Kidney epithelial cell (primary cell): ENCODE measurements around the gene AWAT2. TPM values are rescaled to one million over a fixed set of nuclear protein-coding genes. Genes with fewer than 3 reads are reported as not detected.

Experiments
- DNase-seq: peaks from one replicate; pipeline ENCODE4 v3.0.0-alpha.2; 2010; ENCODE audit warnings: low read depth
- H3K27me3 ChIP-seq: 2 replicates; pipeline ENCODE4 v1.6.0; 2011; ENCODE audit warnings: low read length; ENCODE audit not compliant: control insufficient read depth, insufficient read depth
- H3K36me3 ChIP-seq: 2 replicates; pipeline ENCODE4 v1.5.1; 2011; ENCODE audit warnings: low read length; ENCODE audit not compliant: control insufficient read depth, insufficient read depth
- H3K4me3 ChIP-seq: 2 replicates; pipeline ENCODE4 v1.5.1; 2011; ENCODE audit warnings: low read depth, mild to moderate bottlenecking, control low read depth, low read length
- total RNA-seq: library from RNA; depleted of rRNA; stranded (reverse); fragments of >200 nt; gene quantifications from 2 replicates; pipeline ENCODE4 v1.2.3, GENCODE V29; 2015
- TF ChIP-seq, protein P1 (sequence below): IDR thresholded peaks from 2 replicates; pipeline ENCODE4 v1.5.1; 2011; ENCODE audit warnings: mild to moderate bottlenecking, moderate library complexity, low read length, control low read depth, inconsistent platforms; ENCODE audit not compliant: insufficient read depth, poor library complexity, severe bottlenecking

AWAT2 gene
- total RNA-seq, 1 donor from 2014 or later, result not detected

DNA sequence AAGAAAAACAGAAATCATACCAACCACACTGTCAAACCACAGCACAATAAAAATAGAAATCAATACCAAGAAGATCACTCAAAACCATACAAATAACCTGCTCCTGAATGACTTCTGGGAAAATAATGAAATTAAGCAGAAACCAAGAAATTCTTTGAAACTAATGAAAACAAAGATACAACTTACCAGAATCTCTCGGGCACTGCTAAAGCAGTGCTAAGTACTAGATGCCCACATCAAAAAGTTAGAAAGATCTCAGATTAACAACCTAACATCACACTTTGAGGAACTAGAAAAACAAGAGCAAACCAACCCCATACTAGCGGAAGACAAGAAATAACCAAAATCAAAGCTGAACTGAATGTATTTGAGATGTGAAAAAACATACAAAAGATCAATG lies 33.2 kb downstream of the AWAT2 start:
- no peak for DNase-seq
- no peaks in the 10 kb centered on the region for H3K36me3 ChIP-seq
- H3K27me3 ChIP-seq, result no peaks in the 10 kb centered on the region
- no peak overlapping the region for H3K4me3 ChIP-seq
- TF ChIP-seq, protein P1, sequence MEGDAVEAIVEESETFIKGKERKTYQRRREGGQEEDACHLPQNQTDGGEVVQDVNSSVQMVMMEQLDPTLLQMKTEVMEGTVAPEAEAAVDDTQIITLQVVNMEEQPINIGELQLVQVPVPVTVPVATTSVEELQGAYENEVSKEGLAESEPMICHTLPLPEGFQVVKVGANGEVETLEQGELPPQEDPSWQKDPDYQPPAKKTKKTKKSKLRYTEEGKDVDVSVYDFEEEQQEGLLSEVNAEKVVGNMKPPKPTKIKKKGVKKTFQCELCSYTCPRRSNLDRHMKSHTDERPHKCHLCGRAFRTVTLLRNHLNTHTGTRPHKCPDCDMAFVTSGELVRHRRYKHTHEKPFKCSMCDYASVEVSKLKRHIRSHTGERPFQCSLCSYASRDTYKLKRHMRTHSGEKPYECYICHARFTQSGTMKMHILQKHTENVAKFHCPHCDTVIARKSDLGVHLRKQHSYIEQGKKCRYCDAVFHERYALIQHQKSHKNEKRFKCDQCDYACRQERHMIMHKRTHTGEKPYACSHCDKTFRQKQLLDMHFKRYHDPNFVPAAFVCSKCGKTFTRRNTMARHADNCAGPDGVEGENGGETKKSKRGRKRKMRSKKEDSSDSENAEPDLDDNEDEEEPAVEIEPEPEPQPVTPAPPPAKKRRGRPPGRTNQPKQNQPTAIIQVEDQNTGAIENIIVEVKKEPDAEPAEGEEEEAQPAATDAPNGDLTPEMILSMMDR, result no peak

DNA sequence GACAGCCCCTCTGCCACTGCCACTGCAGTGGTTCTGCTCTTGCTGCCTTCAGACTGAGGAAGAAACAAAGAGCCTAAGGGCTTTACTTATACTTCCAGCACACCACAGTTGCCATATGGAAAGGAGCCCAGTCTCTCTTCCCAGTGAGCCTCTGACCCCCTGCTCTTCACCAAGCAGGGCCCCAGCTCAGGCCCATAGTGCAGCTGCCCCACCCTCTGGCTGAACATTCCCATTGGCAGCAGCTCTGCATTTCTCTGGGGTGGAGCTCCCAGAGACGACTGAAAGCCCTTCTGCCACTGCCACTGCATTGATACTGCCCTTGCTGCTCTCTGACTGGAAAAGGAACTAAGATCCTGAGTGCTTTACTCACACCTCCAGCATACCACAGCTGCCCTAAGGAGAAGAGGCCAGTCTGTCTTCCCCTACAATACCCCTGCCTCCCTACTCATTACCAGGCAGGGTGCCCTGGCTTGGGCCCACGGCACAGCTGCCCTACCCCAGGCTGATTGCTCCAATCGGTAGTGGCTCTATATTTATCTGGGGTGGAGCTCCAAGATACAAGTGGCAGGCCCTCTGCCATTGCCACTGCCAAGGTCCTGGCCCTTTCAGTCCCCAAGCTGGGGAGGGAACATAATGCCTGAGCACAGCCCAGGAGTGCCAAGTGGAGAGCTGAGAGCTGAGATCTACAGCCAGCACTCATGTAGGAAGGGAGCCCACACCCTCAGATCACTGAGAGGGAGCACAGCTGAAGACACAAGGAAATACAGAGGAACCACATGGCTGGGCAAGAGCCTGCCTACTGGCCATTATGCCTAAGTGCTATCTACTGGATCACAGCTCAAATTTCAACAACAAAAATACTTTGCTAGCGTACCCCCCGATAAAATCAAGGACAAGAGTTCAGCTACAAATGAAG lies 36.0 kb downstream of the AWAT2 start:
- TF ChIP-seq, protein P1, result no peak
- Histone ChIP-seq H3K4me3 (no peak overlapping the region), H3K36me3 (no peaks in the 10 kb centered on the region), H3K27me3 (no peaks in the 10 kb centered on the region)
- DNase-seq, result no peak

- Histone ChIP-seq H3K4me3 (no peak overlapping the region), H3K27me3 (no peaks in the 10 kb centered on the region), H3K36me3 (no peaks in the 10 kb centered on the region)
- TF ChIP-seq, protein P1, result no peak
- DNase-seq, result no peak
These were observed 37.0 kb downstream of the AWAT2 start for GRCh38 chrX:70012756-70013155.

GRCh38 chrX:70009970-70010369 lies 39.8 kb downstream of the AWAT2 start:
- TF ChIP-seq, protein P1, result no peak
- no peak for DNase-seq
- Histone ChIP-seq H3K4me3 (no peak overlapping the region), H3K27me3 (no peaks in the 10 kb centered on the region), H3K36me3 (no peaks in the 10 kb centered on the region)

DNA sequence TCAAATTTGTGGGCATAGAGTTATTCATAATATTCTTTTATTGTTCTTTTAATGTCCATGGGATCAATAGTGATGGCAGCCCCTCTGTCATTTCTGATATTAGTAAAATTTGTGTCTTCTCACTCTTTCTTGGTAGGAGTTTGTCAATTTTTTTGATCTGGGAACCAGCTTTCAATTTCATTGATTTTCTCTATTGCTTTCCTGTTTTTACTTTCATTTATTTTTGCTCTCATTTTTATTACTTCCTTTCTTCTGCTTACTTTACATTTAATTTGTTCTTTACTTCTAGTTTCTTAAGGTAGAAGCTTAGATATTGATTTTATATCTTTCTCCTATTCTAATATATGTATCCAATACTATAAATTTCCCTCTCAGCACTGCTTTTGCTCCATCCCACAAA lies 40.7 kb downstream of the AWAT2 start:
- H3K27me3 ChIP-seq, result no peaks in the 10 kb centered on the region
- no peak for DNase-seq
- no peak overlapping the region for H3K4me3 ChIP-seq
- H3K36me3 ChIP-seq, result no peaks in the 10 kb centered on the region
- TF ChIP-seq, protein P1, result no peak
